Left ventricle myocardium inferior (tissue), 1 donor: ENCODE data around the gene LEKR1. TPM values are rescaled to one million over a fixed set of nuclear protein-coding genes. Genes with fewer than 3 reads are reported as not detected.

Source experiments
- DNase-seq: peaks from one replicate; pipeline ENCODE4 v3.0.0-alpha.2; 2020
- H3K27ac ChIP-seq: fragments of 200-600 bp; replicated peaks from 2 replicates; pipeline ENCODE4 v1.8.0; 2021
- H3K27me3 ChIP-seq: fragments of 200-600 bp; 2 replicates; pipeline ENCODE4 v1.8.0; 2021; ENCODE audit warnings: low read depth
- H3K36me3 ChIP-seq: fragments of 200-600 bp; 2 replicates; pipeline ENCODE4 v1.8.0; 2021
- H3K4me1 ChIP-seq: fragments of 200-600 bp; 2 replicates; pipeline ENCODE4 v1.8.0; 2021
- H3K4me3 ChIP-seq: fragments of 200-600 bp; 2 replicates; pipeline ENCODE4 v1.8.0; 2021; ENCODE audit warnings: mild to moderate bottlenecking, moderate library complexity
- H3K9me3 ChIP-seq: fragments of 200-600 bp; replicated peaks from 2 replicates; pipeline ENCODE4 v1.8.0; 2021
- CTCF ChIP-seq: fragments of 200-600 bp; IDR thresholded peaks from 2 replicates; pipeline ENCODE4 v1.8.0; 2021; ENCODE audit warnings: antibody characterized with exemption, mild to moderate bottlenecking, borderline replicate concordance
- intact Hi-C: fragments of 100-400 bp; cut with micrococcal nuclease; formaldehyde crosslinking; loops from one replicate; pipeline ENCODE4 v1.11.0; 2022
- total RNA-seq: library from RNA; stranded (reverse); fragmentation: NEBNext Ultra II Directional; extraction: Animal tissue kit (Norgen Biotek cat#: 25700); gene quantifications from one replicate; pipeline ENCODE4 v1.2.1, GENCODE V29; 2021
- donor health status: DM: no; HTN: yes; CAD: no; lungs with severe emphysema.

LEKR1 gene
- total RNA-seq, 1 donor from 2014 or later: 0.71 TPM

GRCh38 chr3:156808025-156808424 lies 18.1 kb upstream of the LEKR1 start:
- H3K4me1 ChIP-seq: peaks cover 17% of the 10 kb centered on the region
- H3K36me3 ChIP-seq: no peaks in the 10 kb centered on the region
- H3K27ac ChIP-seq: no peak overlapping the region
- no peaks in the 10 kb centered on the region for H3K27me3 ChIP-seq
- DNase-seq: no peak
- H3K9me3 ChIP-seq: peaks cover 8% of the 10 kb centered on the region
- intact Hi-C loops: no loop called here
- TF ChIP-seq CTCF: no peak
- H3K4me3 ChIP-seq: no peak overlapping the region

DNA sequence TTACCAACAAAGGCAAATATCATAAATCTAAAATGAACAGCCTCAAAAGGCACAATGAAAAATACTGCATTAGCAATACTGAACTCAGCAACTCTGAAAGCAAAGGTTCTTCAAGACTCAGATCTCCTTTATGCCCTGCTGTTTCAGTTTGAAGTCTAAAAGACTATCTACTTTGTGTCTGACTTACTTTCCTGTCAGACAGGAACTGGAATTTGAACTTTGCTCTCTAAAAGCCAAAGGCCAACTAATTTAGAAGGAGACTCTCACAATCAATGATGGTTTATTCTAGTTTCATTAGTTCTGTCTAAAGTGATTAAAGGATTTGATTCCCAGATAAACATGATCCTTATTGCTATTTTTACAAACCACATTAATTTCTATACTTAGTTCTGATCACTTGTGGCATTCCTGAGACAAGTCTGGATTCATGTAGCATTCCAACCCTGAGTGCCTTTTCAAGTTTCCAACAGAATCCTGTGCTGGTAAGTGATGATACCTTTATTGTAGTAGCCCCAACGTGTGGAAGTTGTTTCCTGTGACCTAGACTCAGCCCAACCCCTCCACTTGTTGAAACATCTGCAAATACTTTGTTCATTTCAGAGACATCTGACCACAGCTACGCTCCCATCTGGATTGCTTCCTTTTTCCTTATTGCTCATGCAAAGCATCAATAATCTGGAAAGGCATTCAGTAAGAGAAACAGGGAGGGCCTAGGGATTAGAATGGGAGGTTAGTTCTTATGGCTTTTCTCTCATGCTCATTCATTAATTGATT lies 14.9 kb upstream of the LEKR1 start:
- Histone ChIP-seq H3K4me3 (no peak overlapping the region), H3K27me3 (no peaks in the 10 kb centered on the region), H3K4me1 (peaks cover 25% of the 10 kb centered on the region), H3K36me3 (no peaks in the 10 kb centered on the region), H3K9me3 (no peaks in the 10 kb centered on the region), H3K27ac (no peak overlapping the region)
- DNase-seq: no peak
- intact Hi-C loops: no loop called here
- no peak for TF ChIP-seq CTCF

DNA sequence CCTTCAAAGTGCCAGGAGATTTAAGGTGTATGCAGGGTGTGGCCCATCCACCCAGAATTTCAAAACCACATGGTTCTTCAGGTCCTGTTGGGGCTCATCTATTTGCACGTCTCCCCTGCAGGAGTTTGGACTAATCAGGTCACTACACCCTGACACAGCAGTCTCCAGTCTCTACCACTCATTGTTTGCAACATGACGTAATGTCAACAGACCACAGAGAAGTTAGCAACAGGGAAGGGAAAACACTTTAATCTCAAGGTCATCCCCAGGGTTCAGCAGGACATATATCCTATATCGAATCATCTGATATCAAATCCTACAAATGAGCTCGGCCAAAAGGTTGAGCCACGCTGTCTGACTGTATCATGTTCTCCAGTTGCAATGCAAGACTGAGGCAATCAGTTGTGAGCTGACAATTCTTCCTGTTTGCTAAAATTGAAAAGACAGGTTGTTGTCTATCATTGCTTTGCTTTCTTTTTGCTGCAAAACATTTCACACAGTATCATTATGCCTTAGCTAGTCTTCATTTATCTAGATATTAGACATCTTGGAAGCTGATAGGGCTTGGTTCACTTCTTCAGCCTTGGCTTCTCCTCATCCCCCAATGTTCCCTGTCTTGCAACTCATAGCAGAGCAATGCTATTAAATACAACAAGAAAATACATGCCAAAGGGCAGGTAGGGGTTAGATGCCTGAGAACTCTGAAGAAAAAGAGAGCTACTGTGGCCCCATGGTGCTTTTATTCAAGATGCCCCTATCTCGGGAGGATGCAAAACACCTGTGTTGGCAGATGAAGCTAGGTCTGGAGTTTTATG lies 13.4 kb upstream of the LEKR1 start:
- Histone ChIP-seq H3K27me3 (no peaks in the 10 kb centered on the region), H3K4me1 (peaks cover 37% of the 10 kb centered on the region), H3K27ac (peak overlapping the region; percentile 39), H3K36me3 (no peaks in the 10 kb centered on the region), H3K9me3 (no peaks in the 10 kb centered on the region), H3K4me3 (no peak overlapping the region)
- DNase-seq: no peak
- intact Hi-C loops: no loop called here
- no peak for TF ChIP-seq CTCF

DNA sequence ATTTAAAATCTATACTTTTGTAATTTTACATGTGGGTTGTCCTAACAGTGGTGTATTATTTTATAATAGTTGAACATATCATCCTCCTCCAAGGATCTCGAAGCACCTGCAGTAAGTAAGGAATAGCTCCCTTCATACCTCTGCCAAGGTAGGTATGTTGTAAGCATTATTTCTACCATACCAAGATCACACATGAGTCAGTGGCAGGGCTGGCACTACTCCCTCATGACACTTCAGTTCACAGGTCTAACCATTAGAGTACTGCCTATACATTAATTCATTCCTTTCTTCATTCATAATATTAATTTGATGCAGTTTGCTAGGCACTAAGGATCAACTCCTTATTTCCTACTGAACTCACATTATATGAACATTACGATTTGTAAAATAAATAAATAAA lies 11.9 kb upstream of the LEKR1 start:
- no peak overlapping the region for H3K27ac ChIP-seq
- no peak overlapping the region for H3K4me3 ChIP-seq
- intact Hi-C loops: no loop called here
- H3K36me3 ChIP-seq: no peaks in the 10 kb centered on the region
- H3K27me3 ChIP-seq: no peaks in the 10 kb centered on the region
- TF ChIP-seq CTCF: no peak
- no peaks in the 10 kb centered on the region for H3K9me3 ChIP-seq
- DNase-seq: no peak
- peaks cover 44% of the 10 kb centered on the region for H3K4me1 ChIP-seq

DNA sequence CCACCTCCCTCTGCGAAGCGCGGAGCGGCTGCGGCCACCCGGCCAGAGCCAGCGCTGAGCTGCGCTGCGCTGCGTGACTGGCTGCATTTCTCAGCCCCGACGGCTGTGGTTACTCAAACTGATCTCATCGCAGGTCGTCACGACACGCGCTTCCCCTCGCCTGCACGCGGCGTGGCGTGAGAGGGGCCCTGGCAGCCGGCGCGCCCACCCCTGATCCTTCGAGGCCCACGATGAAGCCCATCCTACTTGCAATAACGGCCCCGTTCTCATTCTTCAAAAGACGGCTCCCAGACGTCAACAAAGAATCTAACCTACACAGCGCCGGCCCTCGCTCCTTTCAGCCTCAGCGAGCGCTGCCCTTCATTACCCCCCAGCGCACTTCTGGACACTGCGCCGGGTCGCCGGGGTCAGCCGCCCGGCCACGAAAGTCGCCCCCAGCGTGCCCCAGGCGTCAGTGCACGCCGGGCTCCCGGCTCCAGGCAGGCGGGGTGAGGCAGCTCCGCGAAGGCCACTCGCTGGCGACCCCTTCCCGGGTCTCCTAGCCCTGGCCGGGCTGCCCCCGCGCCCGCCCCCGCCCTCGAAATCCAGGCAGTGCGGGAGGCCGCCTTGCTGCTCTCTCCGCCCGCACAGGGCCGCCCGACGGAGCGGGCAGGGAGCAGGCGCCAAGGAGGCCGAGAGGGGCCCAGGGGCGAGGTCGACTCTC lies 9.9 kb upstream of the LEKR1 start:
- peak; percentile 17 for TF ChIP-seq CTCF
- peak; percentile 25 for DNase-seq
- no peaks in the 10 kb centered on the region for H3K27me3 ChIP-seq
- intact Hi-C loops: no loop called here
- H3K36me3 ChIP-seq: no peaks in the 10 kb centered on the region
- H3K9me3 ChIP-seq: no peaks in the 10 kb centered on the region
- peak overlapping the region; percentile 92 for H3K27ac ChIP-seq
- H3K4me1 ChIP-seq: peaks cover 42% of the 10 kb centered on the region
- H3K4me3 ChIP-seq: peak overlapping the region; percentile 81
